ENCODE results near the gene LRR1. TPM values are rescaled to one million over a fixed set of nuclear protein-coding genes. Genes with fewer than 3 reads are reported as not detected.
A peak's percentile ranks its signal among the peaks of the same experiment; 100 is the strongest.

The LRR1 gene
- total RNA-seq, 1 experiment from 2014 or later = 27.3 TPM

DNA sequence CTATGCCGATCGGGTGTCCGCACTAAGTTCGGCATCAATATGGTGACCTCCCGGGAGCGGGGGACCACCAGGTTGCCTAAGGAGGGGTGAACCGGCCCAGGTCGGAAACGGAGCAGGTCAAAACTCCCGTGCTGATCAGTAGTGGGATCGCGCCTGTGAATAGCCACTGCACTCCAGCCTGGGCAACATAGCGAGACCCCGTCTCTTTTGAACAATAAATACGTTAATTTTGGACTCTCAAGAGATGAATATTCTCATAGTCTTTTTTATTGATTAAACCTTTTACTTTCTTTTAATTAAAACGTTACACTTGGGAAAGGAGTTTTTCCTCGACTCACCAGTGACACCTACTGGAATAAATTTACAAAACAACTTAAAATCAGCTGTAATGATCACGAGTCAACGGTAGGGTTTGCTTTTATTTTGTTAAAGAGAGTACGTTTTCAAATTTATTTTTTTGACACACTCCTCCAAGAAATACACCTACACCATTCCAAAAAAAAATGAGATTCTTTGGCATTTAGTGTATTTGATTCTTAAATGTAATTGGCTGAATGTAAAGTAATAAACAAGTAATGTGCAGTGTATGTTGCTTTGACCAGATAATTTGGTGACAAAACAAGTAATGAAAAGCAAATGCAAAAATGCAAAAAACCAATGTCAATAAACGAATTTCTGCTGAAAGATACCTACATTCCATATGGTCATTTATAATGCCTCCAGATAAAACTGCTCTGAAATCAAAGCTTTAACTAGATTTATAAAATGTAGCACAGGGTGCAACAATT, 11.9 kb upstream of the LRR1 start:
- TF ChIP-seq, protein P1, sequence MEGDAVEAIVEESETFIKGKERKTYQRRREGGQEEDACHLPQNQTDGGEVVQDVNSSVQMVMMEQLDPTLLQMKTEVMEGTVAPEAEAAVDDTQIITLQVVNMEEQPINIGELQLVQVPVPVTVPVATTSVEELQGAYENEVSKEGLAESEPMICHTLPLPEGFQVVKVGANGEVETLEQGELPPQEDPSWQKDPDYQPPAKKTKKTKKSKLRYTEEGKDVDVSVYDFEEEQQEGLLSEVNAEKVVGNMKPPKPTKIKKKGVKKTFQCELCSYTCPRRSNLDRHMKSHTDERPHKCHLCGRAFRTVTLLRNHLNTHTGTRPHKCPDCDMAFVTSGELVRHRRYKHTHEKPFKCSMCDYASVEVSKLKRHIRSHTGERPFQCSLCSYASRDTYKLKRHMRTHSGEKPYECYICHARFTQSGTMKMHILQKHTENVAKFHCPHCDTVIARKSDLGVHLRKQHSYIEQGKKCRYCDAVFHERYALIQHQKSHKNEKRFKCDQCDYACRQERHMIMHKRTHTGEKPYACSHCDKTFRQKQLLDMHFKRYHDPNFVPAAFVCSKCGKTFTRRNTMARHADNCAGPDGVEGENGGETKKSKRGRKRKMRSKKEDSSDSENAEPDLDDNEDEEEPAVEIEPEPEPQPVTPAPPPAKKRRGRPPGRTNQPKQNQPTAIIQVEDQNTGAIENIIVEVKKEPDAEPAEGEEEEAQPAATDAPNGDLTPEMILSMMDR (IDR thresholded peaks at IDR 0.05; ENCODE audit: unreplicated experiment) = peak; percentile 75
- Mint-ChIP-seq H3K27ac (ENCODE audit: unreplicated experiment) (peak overlapping the region; percentile 98), H3K4me3 (ENCODE audit: low read depth, unreplicated experiment) (peak overlapping the region; percentile 91), H3K4me1 (ENCODE audit: low read depth, unreplicated experiment) (peaks cover 18% of the 10 kb centered on the region), H3K9me3 (ENCODE audit: low read depth, unreplicated experiment) (no peaks in the 10 kb centered on the region), H3K36me3 (ENCODE audit: insufficient read depth, unreplicated experiment) (peaks cover 52% of the 10 kb centered on the region), H3K27me3 (ENCODE audit: unreplicated experiment) (no peaks in the 10 kb centered on the region)
- intact Hi-C loops (cut with micrococcal nuclease; ENCODE audit: unreplicated experiment) = no loop called here
- CTCF ChIA-PET = interaction anchor here (0.9 kb wide), 1 partner anchor 12 kb away, joined by 5 read pairs; the partner anchor contains the start of gene LRR1
- BruUV-seq (replicated peaks) = no TSS peak
- peak; percentile 56 for DNase-seq

DNA sequence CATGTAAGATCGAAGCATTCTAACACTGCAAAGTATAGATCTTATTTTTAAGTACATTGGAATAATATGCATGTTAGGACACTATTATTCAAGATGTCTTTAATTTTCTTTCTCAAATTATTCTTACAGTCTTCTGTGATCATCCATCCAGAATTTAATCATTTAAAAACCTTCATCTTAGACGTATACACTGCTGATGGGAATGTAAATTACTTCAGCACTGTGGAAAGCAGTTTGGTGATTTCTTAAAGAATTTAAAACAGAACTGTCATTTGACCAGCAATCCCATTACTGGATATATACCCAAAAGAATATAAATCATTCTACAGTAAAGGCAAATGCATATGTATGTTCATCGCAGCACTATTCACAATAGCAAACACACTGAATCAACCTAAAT, 9.4 kb upstream of the LRR1 start:
- TF ChIP-seq, protein P1 (IDR thresholded peaks at IDR 0.05; ENCODE audit: unreplicated experiment) = no peak
- Mint-ChIP-seq H3K36me3 (ENCODE audit: insufficient read depth, unreplicated experiment) (peaks cover 27% of the 10 kb centered on the region), H3K27ac (ENCODE audit: unreplicated experiment) (no peak overlapping the region), H3K4me3 (ENCODE audit: low read depth, unreplicated experiment) (no peak overlapping the region), H3K4me1 (ENCODE audit: low read depth, unreplicated experiment) (peaks cover 2% of the 10 kb centered on the region), H3K27me3 (ENCODE audit: unreplicated experiment) (no peaks in the 10 kb centered on the region), H3K9me3 (ENCODE audit: low read depth, unreplicated experiment) (no peaks in the 10 kb centered on the region)
- CTCF ChIA-PET = no interaction called here
- intact Hi-C loops (cut with micrococcal nuclease; ENCODE audit: unreplicated experiment) = no loop called here
- BruUV-seq (replicated peaks) = no TSS peak
- no peak for DNase-seq

DNA sequence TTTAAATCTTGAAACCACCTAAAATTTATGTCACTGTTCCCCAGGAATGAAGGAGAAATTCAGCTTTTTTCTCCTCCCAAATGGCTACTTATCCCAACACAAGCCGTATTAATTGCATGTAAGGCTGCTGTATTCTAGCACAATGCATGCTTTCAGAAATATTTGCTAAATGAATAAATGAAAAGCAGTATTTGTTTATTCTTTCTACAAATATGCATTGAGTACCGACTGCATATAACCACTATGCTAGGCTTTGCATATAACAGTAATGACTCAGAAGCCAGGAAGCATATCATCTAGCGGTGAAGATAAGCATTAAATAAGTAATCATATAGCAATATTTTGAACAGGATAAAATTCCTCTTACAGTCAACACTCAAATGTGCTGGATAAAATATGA, 5.7 kb upstream of the LRR1 start:
- H3K27me3 Mint-ChIP-seq (ENCODE audit: unreplicated experiment) = no peaks in the 10 kb centered on the region
- no peak overlapping the region for H3K4me3 Mint-ChIP-seq (ENCODE audit: low read depth, unreplicated experiment)
- TF ChIP-seq, protein P1 (IDR thresholded peaks at IDR 0.05; ENCODE audit: unreplicated experiment) = no peak
- BruUV-seq (replicated peaks) = no TSS peak
- no peak overlapping the region for H3K27ac Mint-ChIP-seq (ENCODE audit: unreplicated experiment)
- peaks cover 8% of the 10 kb centered on the region for H3K36me3 Mint-ChIP-seq (ENCODE audit: insufficient read depth, unreplicated experiment)
- intact Hi-C loops (cut with micrococcal nuclease; ENCODE audit: unreplicated experiment) = no loop called here
- no peaks in the 10 kb centered on the region for H3K9me3 Mint-ChIP-seq (ENCODE audit: low read depth, unreplicated experiment)
- DNase-seq = no peak
- peaks cover 17% of the 10 kb centered on the region for H3K4me1 Mint-ChIP-seq (ENCODE audit: low read depth, unreplicated experiment)
- CTCF ChIA-PET = no interaction called here

DNA sequence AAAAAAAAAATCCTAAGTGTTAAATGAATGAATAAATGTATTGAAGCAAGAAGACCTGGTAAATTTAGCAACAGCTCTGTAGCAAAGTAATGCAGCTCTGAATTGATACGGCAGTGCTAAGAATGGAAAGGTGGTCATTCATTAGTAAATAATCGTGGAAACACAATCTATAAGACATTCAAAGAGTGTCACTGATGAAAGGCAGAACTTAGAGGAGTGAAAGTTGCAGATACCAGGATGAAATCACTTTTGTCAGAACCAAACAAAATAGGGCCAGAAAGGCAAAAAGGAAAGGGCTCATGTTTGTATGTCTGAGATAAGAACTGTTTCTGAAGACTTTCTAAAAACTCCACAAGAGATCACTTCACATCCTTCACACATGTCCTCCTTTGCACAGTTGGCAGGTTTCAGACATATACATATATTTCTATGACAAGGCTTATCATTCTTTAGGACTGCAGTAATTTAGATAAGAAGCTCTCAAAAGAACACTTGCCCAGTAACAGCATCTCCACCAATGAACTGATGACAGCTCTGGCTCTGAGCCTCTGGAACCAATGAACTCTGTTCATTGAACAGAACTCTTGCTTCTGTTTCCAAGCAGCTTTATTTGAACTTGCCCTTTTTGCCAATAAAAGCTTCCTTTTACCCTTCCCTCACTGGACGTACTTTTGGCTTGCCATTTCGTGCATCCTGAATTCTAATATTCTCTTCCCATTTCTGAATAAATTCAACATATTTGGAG, 4.2 kb upstream of the LRR1 start:
- Mint-ChIP-seq H3K4me1 (ENCODE audit: low read depth, unreplicated experiment) (peaks cover 17% of the 10 kb centered on the region), H3K4me3 (ENCODE audit: low read depth, unreplicated experiment) (no peak overlapping the region), H3K9me3 (ENCODE audit: low read depth, unreplicated experiment) (no peaks in the 10 kb centered on the region), H3K36me3 (ENCODE audit: insufficient read depth, unreplicated experiment) (peaks cover 24% of the 10 kb centered on the region), H3K27me3 (ENCODE audit: unreplicated experiment) (no peaks in the 10 kb centered on the region), H3K27ac (ENCODE audit: unreplicated experiment) (peak overlapping the region; percentile 5)
- TF ChIP-seq, protein P1 (IDR thresholded peaks at IDR 0.05; ENCODE audit: unreplicated experiment) = no peak
- no peak for DNase-seq
- CTCF ChIA-PET = interaction anchor here (0.8 kb wide), 1 partner anchor 39 kb away, joined by 3 read pairs; no protein-coding TSS in a partner anchor
- BruUV-seq (replicated peaks) = no TSS peak
- intact Hi-C loops (cut with micrococcal nuclease; ENCODE audit: unreplicated experiment) = no loop called here
